Cardiac muscle cell (in vitro differentiated cells and primary cell): ENCODE results near the gene FAM120B. TPM values are rescaled to one million over a fixed set of nuclear protein-coding genes. Genes with fewer than 3 reads are reported as not detected.
A peak's percentile ranks its signal among the peaks of the same experiment; 100 is the strongest.

Source experiments
- DNase-seq, 2 donors: peaks; one replicate each; pipeline versions ENCODE4 v3.0.0 to v3.0.0-alpha.2; 2010 to 2017; ENCODE audit warnings: low read depth in 1 of 2, low spot score in 1 of 2
- H3K27ac ChIP-seq: fragments of 200-600 bp; sonication (generic); 2 replicates; pipeline ENCODE4 v1.5.1; 2016
- H3K27me3 ChIP-seq: fragments of 200-600 bp; sonication (generic); 2 replicates; pipeline ENCODE4 v1.6.0; 2016; ENCODE audit warnings: control low read depth
- H3K36me3 ChIP-seq: fragments of 200-600 bp; sonication (generic); 2 replicates; pipeline ENCODE4 v1.5.1; 2016; ENCODE audit warnings: control low read depth
- H3K4me1 ChIP-seq: fragments of 200-600 bp; sonication (generic); 2 replicates; pipeline ENCODE4 v1.8.1; 2017; ENCODE audit warnings: low read depth, mild to moderate bottlenecking, mixed run types
- H3K4me3 ChIP-seq: fragments of 200-600 bp; sonication (generic); 2 replicates; pipeline ENCODE4 v1.5.1; 2016; ENCODE audit warnings: mild to moderate bottlenecking
- H3K9me3 ChIP-seq: fragments of 200-600 bp; sonication (generic); 2 replicates; pipeline ENCODE4 v1.5.1; 2017; ENCODE audit warnings: low read depth, mild to moderate bottlenecking, control low read depth
- polyA plus RNA-seq: library from polyadenylated mRNA; unstranded; fragments of >200 nt; fragmentation: Nextera tagmentation; extraction: Ambion mirVana; gene quantifications from 2 replicates; pipeline ENCODE4 v1.2.1, GENCODE V29; 2016
- total RNA-seq: library from RNA; depleted of rRNA; stranded (reverse); fragments of >200 nt; gene quantifications from 2 replicates; pipeline ENCODE4 v1.2.3, GENCODE V29; 2016
- TF ChIP-seq, protein P1 (sequence below): IDR thresholded peaks from 2 replicates; pipeline ENCODE4 v1.5.1; 2012; ENCODE audit warnings: low read depth, mild to moderate bottlenecking, low read length

The FAM120B gene
- total and polyA plus RNA-seq, 2 experiments from 2014 or later = 13.2 to 24.9 TPM

DNA sequence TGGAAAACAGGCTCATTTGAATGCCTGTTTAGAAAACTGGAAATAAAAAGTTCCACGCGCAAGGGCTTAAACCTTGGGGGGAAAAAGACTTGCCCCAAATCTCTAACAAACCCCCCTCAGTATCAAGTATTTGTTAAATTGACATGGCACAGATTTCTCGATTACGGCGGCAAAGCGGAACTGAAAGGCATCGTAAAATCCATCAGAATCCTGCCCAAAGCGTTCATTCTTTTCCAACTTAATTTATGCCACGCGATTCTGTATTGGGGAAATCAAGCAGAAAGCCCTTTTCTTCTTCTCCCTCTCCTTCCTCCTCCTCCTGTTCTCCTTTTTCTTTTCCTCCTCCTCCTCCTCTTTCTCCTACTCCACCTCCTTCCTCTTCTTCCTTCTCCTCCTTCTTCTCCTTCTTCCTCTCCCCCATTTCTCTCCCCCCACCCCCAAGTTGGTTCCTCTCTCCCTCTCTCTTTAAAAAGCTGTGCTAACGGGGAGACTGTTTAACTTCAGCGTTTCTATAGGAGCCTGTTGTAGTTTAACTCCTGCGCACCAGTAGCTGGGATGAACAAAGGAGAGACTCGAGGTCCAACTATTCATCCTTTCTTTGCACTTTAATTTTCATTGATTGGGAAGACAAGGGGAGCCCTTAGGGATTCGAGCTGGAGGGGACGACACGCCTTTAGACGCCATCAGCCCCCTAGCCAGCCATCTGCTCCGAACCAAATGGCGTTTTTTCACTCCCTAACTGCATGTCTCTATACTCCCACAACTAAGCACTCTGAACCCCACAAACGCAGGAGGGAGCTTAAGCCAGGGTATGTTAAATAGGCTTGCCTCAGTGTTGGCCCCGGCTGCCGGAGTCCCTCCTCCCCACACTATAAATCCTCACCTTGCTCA, 13.0 kb upstream of the FAM120B start:
- no peaks in the 10 kb centered on the region for H3K36me3 ChIP-seq
- no peak overlapping the region for H3K4me3 ChIP-seq
- no peak overlapping the region for H3K27ac ChIP-seq
- TF ChIP-seq, protein P1, sequence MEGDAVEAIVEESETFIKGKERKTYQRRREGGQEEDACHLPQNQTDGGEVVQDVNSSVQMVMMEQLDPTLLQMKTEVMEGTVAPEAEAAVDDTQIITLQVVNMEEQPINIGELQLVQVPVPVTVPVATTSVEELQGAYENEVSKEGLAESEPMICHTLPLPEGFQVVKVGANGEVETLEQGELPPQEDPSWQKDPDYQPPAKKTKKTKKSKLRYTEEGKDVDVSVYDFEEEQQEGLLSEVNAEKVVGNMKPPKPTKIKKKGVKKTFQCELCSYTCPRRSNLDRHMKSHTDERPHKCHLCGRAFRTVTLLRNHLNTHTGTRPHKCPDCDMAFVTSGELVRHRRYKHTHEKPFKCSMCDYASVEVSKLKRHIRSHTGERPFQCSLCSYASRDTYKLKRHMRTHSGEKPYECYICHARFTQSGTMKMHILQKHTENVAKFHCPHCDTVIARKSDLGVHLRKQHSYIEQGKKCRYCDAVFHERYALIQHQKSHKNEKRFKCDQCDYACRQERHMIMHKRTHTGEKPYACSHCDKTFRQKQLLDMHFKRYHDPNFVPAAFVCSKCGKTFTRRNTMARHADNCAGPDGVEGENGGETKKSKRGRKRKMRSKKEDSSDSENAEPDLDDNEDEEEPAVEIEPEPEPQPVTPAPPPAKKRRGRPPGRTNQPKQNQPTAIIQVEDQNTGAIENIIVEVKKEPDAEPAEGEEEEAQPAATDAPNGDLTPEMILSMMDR = no peak
- no peak for DNase-seq
- peaks cover 3% of the 10 kb centered on the region for H3K4me1 ChIP-seq
- H3K9me3 ChIP-seq = no peaks in the 10 kb centered on the region
- peaks cover 100% of the 10 kb centered on the region for H3K27me3 ChIP-seq

DNA sequence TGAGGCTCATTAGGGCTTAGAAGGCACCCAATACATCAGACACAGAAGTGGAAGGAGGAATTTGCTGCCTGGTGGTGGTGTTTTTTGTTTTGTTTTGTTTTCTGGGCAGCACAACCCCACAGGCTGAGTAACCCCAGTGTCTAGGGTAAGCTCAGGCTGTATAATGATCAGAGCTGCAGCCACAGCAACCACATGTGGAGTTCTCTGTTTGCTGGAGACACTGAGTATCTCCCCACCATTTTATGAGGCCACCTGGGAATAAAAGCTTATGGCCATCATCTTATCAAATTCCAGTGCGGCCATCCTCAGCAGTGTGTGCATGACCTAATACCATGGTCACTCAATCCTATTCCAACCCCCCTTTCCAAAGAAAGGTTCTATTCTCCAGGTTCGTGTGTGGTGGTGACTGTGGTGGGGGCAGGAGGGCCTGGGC, 12.2 kb upstream of the FAM120B start:
- Histone ChIP-seq H3K9me3 (no peaks in the 10 kb centered on the region), H3K36me3 (no peaks in the 10 kb centered on the region), H3K27me3 (peaks cover 100% of the 10 kb centered on the region), H3K4me1 (peaks cover 3% of the 10 kb centered on the region), H3K4me3 (no peak overlapping the region), H3K27ac (no peak overlapping the region)
- TF ChIP-seq, protein P1 = no peak
- DNase-seq = no peak

- Histone ChIP-seq H3K27me3 (peaks cover 100% of the 10 kb centered on the region), H3K4me3 (peak overlapping the region; percentile 38), H3K27ac (no peak overlapping the region), H3K4me1 (peaks cover 3% of the 10 kb centered on the region), H3K36me3 (no peaks in the 10 kb centered on the region), H3K9me3 (no peaks in the 10 kb centered on the region)
- TF ChIP-seq, protein P1 = no peak
- no peak for DNase-seq
Measured at GRCh38 chr6:170294813-170295509, 11.6 kb upstream of the FAM120B start.

DNA sequence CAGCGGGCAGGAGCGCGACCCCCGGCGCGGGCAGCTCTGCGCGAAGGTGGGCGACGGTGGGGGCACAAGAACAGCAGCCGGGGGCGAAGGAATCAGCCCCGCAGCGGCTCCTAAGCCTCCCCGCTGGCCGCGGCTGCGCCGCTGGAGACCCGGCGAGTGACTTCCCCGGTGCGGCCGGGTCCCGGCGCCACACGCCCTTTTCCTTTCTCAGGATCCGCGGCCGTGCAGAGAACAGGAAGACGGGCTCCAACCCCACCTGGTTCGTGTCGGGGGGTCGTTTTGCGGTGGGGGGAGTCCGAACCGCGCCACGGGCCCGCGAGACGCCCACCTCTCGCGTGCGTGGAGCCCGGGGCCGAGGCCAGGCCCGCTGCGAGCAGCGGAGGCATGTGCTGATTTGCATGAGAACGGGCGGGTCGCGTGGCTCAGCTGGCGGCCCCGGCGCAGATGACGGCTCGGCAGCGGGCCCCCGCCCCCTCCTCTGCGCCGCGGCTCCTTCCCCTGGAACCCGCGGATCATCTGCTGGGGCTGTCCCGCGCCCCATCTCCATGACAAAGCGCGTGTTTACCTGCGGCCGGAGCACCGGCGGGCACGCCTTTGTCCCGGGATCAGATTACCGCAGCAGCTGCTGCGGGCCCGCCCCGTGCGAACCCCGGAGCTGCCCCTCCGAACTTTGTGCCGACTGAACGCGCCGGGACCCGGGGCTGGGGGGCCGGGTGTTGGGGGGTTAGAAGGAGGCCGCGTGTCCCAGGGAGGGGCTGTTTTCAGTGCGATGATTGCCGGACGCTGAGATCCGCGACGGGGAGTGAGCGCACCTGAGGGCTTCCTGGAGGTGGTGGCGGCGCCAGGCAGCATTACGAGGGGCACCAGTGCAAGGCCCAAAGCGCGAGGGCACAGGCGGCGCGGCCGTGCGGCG, 10.8 kb upstream of the FAM120B start:
- Histone ChIP-seq H3K27me3 (peaks cover 92% of the 10 kb centered on the region), H3K4me1 (peaks cover 3% of the 10 kb centered on the region)

DNA sequence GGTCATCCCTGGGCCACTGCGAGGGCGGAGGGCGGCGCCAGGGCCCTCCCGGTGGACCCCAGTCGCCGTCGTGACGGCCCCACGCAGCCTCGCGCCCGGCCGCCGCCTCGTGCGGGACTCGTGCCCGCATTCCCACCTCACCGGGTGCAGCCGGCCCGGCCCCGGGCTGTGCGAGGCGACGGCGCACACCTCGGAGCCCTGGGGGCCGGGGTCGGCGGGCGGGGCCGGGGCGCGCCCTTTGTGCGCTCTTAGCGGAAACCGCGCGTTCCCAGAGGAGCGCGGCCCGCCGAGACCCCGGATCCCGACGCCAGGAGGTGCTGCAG, 10.2 kb upstream of the FAM120B start:
- no peaks in the 10 kb centered on the region for H3K36me3 ChIP-seq
- DNase-seq = no peak
- no peaks in the 10 kb centered on the region for H3K9me3 ChIP-seq
- TF ChIP-seq, protein P1 = no peak
- H3K4me1 ChIP-seq = peaks cover 3% of the 10 kb centered on the region
- no peak overlapping the region for H3K27ac ChIP-seq
- peak overlapping the region; percentile 38 for H3K4me3 ChIP-seq
- peaks cover 86% of the 10 kb centered on the region for H3K27me3 ChIP-seq

More for the DNA sequence above, 10.8 kb upstream of the FAM120B start:
- TF ChIP-seq, protein P1 = no peak
- no peaks in the 10 kb centered on the region for H3K9me3 ChIP-seq
- H3K27ac ChIP-seq = no peak overlapping the region
- peak overlapping the region; percentile 38 for H3K4me3 ChIP-seq
- no peaks in the 10 kb centered on the region for H3K36me3 ChIP-seq
- peak in 1 of 2 donors; percentile 60 for DNase-seq
